Iris pigment epithelial cell (primary cell): ENCODE data around the gene NEUROG1.

Experiments used
- DNase-seq: peaks from one replicate; pipeline ENCODE4 v3.0.0-alpha.2; 2011; ENCODE audit warnings: low read depth

Gene NEUROG1

DNA sequence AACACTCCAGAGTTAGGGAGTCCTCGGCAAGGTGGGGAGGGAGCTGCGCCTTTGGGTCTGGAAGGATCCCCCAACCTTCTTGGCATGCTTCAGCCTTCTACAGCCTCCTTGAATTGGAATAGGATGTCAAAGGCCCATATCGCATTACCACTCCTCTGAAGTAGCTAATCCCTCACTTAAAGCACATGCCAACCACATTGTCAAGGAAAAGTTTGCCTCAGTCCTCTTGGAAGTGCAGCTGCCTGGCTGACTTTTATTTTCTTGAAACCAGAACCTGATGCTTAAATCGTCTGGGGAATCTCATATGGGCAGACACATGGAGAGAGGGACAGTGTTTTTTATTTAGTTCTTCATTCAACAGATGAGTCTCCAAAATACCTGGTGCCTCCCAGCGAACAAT lies 28.6 kb upstream of the NEUROG1 start:
- DNase-seq: no peak

DNA sequence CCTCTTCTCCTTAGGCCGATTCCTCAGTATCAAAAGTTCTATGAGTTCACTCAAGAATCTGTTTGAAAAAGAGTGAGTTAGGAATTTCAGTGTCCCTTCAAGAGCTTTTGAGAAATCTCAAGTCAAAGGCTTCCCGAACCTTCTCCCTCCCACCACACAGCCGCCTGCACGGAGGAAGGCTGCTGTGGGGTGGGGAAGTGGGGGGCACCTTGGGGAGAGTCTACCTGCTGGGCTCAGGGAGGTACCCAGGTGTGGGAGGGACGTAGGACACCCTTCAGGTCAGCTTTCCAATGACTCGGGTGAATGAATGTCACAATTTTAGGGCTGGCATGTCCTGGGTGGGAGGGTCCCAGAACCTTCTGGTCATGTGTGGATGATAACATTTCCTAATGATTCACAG lies 25.5 kb upstream of the NEUROG1 start:
- no peak for DNase-seq

DNA sequence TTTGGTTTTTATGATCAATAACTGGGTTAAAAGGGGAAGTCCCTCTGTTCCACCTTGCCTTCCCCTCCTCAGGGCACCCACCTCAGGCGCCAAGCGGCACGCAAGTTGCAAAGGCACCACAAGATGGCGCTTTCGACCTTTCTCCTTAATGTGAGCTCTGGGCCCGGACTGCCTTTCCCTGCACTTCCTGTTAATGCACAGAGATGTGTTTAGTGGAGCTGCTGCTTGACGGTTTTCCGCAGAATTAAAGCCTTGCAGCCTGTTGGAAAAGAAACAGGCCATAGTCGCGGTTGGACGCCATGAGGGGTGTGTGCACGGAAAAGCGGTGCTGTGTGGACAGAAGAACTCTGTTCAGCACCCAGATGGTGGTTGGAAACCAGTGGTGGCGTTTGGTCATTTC lies 25.1 kb upstream of the NEUROG1 start:
- DNase-seq: peak; percentile 71

DNA sequence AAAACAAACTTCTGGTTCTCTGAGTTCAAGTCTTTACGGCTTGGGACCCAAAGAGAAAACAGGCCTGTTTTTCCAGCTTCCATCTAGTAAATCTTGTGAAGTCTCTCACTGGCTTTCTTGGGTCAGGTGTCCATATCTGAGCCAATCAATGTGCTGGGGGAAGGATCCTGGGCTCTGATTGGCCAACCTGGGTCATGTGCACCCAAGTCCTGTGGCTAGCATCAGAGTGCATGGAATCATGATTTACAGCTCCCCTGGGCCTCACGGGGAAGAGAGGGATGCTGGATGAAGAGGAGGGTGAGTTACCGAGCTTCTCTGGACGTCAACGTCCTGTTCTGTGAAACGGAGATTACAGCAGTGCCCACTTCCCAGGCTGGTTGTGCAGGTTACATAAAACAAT lies 23.6 kb upstream of the NEUROG1 start:
- DNase-seq: peak; percentile 32

DNA sequence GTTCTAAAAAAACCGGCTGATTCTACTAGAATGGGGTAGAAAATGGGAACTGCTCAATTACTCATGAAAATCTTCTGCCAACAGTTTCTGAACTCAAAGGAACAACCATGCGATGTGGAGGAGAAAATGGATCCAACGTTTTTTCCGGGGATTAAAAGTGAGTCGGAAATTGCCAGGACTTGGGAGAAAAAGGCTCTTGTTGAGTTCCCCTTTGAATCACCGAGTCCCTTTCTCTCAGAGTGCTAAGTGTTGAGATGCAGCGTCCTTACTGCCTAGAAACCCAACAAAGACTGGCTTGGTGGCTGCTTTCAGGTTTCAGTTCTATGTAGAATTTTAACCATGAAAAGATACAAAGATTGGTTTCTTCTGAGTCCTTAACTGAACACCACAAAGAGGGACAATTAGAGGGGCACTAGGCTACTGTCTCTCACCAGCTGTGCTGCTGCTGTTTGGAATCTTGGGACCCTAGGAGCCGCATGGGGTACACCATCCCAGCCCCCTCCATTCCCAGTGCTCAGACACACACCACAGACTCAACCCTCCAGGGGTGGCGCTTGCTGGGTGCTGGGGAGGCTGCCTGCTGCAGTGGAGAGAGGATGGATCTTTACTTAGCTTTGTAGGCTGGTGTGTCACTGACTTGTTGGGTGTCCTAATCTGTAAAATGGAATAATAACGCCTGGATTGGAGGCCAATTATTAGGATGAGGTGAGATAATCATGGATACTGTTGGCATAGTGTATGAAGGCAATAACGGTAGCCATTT lies 21.5 kb upstream of the NEUROG1 start:
- DNase-seq: no peak

DNA sequence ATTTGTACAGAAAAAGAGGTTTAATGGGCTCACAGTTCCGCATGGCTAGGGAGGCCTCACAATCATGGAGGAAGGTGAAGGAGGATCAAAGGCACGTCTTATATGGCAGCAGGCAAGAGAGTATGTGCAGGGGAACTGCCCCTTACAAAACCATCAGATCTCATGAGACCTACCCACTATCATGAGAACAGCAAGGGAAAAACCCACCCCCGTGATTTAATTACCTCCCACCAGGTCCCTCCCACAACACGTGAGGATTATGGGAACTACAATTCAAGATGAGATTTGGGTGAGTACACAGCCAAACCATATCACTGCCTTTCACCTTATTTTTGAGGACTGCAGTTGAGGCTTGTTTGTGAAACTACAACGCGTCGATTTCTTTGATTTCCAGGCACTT lies 20.9 kb upstream of the NEUROG1 start:
- DNase-seq: no peak

DNA sequence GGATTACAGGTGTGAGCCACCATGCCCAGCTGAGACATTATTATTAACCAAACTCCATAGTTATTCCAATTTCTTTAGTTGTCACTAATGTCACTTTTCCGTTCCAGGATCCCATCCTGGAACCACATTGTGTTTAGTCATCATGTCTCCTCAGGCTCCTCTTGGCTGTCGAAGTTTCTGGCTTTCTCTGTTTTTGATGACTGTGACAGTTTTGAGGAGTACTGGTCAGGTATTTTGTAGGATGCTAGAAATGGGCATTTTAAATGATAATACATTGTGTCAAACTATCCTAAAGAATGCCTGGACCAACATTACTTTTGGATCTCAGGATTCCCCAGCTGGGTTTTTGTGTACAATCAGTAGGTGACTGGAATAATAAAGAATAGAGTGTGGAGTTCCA lies 19.8 kb upstream of the NEUROG1 start:
- DNase-seq: no peak

DNA sequence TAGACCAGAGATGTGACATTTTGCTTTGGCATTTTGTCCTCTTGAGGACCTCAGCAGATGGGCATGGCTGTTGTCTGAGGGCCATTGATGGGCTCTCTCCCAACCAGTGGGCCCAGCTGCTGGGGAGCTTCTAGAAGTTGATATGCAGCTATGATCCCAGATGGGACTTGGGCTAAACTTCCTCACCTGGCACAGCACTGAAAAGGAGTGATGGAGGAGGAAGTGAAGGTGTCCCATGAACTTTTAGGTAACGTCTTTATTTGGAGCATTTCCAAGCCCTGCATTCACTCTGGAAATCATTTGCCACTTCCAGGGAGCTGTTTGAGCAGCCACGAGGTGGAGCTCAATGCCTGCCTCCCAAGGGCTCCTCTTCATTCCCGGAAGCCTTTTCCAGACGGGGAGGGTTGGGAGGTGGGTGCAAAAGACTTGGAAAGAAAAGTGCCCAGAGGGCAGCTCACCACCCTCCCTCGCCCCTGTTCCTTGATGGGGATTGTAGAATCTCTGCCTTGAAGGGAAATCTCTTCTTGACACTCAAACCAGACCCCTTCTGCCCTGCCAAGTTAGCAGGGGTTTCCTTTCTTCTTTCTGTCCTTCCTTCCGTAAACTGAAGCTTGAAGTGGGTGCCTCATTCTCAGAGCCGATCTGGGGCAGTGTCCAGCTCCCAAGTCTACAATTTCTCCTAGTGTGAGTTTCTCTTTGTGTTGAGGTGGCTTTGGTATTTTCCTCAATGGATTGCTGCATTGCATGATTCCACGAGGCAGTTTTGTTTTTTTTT lies 18.1 kb upstream of the NEUROG1 start:
- no peak for DNase-seq

DNA sequence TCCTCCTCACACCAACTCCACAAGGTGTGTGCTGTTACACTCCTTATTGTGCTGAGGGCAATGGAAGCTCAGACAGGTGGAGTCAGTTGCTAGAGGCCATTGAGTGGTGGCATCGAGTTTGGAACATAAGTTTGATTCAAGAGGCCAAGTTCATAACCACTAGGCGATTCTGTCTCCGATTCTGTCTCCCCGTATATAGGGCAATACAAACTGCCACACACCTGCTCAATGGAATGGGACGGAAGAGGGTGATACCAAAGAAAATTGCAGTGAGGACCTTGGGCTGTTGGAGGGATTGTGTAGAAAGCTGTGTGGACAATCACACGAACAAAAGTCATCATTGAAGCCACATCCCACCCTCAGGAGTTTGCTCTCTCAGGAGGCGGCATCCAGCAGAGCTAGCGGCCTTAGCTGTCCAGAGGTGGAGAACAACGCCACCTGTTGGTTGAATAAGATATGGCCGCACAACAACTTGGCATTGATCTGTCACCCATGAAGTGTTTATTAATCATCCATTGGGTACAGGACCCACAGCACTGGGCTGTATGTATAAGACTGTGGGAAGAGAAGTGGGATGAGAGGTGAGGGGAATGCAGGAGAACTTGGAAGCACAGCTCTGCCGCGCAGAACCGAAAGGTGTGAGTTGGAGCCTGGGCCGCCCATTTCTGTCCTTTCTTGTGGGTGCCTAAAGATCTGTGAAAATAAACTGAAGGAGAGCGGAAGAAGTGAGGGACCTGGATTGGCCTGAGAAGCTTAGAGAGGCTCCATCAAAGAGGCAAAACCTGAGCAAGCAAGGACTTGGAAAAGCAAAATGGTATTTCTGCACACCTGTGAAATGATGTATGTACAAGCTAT lies 16.1 kb upstream of the NEUROG1 start:
- peak; percentile 71 for DNase-seq

DNA sequence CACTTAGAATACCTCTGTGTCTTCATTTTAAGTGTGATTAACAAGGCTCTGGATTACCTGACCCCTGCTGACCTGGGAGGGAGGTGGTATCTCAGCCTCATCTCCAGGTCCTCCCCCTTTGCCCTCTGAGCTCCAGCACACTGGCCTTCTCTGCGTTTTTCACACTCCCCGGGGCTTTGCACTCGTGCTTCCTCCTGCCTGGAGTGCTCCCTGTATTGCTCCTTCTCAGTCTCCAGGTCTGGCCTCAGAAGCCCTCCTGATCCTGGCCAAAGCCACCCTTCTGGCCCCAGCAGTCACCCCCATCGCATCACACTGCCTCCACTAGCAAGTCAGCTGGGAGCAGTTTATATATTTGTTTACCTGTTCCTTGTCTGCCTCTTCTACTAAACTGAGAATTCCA lies 13.6 kb upstream of the NEUROG1 start:
- DNase-seq: no peak

DNA sequence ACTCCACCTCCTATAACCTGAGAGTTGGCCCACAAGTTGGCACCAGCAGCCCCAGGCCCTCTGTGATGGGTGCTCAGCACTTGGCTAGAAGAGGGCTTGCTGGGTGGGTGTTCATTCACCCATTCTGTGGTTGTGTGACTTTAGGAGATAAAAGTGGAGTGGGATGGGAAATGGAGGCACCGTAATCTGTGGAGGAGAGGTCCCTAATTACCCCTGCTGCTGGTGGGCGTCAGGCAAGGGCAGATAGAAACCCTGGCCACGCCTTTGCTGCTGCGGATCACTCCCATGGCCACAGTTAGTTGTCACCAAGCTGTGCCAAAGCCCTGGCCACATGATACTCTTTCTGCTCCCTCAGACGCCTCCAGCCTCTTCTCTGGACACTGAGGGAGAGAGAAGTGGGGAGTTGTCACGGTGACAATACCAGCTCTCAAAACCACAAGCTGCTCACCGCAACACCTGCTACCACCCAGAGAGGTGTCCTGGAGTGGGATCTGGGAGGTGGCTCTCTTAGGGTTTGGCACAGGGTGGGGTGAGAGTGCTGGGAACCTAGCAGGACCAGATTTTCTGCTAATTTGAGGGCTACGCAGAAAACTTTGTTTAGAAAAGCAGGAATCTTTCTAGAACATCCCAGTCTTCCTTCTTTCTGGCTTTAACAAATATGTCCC lies 12.0 kb upstream of the NEUROG1 start:
- no peak for DNase-seq

DNA sequence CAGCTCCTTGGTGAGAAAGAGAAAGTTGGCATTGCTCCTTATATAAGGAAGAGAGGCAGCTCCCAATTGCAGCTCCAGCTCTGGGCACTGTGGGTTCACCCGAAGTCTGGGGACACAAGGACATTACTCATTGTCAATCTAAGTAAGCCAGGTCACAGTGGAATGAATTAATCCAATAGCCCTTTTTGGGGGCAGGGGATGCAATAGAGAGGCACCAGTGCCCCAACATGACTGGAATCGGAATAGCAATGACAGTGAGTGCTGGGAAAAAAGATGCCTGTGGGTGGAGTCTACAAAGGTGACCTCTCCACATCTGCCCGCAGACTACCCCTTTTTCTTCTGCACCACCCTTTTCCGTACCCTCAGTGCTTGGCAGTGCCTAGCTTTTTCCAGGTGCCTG lies 11.1 kb upstream of the NEUROG1 start:
- no peak for DNase-seq

DNA sequence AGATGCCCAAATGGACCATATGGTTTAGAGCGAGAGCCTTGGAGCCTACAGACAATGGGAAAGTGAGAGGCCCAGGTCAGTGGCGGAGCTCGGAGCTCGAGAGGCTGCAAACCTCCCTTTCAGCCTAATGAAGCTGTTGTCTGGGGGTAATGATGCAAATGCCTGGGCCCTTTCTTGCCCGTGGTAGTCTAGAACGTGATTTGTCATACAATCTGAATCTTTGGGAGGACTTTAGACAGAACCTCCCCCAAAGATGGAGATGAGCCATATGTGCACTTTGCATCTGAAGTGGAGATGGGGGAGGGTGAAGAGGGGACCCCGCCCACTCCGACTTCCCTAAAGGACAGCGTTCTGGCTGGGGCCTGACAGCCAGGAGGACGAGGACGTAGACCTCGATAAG lies 10.3 kb upstream of the NEUROG1 start:
- DNase-seq: no peak

DNA sequence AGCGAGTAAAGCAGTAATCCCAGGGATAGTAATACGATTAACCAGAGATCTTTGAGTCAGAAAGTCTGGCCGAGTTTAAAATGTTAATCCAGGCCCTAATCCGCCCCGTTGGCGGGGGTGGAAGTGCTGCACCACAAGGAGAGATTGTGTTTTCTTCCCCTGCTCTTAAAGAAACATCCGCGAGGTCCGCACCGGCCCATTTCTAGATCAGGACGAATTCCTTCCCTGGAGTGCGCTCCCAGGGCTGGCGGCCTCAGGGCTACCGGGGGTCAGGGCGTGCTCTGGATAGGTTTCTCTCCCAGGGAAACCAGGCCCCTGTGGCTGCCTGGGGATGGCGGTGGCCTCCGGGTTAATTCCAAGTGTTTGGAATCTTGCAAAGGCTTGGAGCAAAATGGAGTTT lies 9.3 kb upstream of the NEUROG1 start:
- no peak for DNase-seq

DNA sequence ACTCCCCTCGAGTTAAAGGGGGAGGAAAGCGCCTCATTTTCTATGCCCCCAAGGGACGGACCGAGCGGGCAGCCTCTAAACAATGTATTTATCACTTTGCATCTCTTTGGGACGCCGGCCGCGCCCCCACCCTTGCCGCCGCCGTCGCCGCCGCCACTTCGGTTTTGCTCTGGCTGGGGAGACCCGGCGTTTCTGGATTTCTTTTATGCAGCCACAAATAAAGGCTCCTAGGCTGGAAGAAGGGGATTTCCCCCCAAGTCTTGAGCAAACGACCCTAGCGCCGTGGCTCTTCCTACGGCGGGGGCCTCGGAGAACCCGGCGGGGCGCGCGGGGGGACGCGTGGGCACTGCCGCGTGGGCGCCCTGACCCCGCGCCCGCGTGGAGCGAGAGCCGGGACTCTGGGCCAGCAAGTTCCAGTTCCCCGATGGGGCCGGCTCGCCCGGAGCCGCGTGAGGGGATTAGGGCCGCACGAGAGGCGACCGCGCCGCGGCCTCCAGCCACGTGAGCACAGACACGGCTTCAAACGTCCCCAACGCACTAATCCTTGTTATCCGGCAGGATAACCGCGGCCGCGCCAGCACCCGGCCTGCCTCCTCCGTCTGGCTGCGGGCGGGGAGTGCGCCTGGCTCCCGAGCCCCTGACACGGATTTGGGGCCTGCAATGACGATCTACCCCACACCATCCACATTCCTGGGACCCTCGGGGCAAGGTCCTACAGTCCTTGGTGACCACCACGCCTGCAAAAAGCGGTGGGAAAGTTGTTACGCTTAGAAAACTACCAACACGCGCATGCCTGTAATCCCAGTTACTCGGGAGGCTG lies 7.9 kb upstream of the NEUROG1 start:
- no peak for DNase-seq

DNA sequence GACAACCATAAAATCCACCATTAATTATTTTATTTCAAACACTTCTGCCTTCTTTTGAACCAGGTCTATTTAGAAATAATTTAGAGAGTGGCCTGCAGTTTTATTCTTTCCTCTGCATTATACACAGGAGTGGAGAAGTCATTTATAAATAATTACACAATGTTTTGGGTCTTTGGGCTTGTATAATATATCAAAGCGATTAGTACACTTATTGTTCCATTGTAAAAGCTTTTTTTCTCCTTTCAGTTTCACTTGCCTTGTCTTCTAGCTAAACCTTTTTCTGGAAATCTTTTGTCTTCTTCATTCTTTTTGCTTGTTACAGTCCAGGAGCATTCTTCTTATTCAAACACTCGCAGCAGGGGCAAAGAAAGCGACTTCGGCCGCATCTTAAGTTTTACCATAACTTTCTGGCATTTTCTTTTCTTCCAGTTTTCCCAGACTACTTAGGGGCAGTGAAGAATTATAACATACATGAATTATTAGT lies 7.3 kb upstream of the NEUROG1 start:
- DNase-seq: no peak

DNA sequence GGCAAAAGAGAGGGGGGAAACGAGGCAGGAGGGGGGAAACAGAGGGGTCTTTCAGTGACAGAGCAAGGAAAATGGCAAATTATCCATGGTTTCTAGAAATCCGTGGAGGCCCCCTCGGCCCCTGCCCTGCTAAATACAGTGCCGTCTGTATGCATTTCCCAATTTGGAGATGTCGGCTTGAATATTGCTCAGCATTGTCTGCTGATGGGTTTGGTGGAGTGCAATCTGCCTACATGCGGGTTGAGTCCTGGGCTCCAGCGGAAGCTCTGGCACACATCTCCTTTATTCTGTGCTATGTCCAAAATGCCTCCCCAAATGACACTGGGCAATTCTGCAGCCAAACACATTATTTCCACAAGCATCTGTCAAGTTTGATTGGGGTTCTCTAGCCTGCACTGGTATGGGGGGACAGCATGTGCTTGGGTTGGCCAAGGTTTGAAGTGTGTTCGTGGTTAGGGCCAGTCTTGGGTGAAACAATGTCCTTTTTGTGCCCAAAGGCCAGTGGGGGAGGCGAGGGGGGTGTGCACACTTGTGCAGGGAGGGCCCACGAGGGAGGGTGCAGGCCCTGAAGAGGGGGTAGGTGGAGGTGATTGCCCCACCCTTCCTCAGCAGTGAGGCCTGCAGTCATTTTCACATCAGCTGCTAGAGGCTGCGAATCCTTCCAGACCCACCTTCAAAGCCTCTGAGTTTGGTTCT lies 6.2 kb upstream of the NEUROG1 start:
- DNase-seq: no peak

DNA sequence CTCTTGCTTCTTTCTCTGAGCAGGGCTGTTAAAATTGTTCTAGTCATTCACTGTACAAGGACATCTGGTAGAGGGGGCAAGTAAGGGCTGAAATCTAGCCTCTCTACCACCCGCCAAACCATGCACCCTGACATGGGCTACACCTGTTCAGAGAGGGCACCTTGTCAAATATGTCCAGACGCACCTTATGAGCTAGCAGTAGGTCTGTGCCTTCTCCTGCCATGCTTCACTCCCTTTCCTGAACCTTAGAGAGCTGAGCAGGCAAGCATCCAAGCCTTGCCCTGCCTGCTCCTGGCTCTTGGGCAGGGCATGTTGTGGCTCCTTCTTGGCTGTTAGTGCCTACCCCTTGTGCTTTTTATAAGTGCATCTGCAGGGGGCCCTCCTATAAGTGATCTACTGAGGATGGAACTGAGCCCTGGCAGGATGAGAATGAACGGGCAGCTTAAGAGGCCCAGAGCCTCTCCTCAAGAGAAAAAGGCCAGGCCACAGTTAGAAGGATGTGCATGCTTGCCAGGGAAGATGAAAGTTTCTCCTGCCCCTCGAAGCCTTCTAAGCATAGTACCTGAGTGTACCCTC lies 3.8 kb upstream of the NEUROG1 start:
- no peak for DNase-seq

DNA sequence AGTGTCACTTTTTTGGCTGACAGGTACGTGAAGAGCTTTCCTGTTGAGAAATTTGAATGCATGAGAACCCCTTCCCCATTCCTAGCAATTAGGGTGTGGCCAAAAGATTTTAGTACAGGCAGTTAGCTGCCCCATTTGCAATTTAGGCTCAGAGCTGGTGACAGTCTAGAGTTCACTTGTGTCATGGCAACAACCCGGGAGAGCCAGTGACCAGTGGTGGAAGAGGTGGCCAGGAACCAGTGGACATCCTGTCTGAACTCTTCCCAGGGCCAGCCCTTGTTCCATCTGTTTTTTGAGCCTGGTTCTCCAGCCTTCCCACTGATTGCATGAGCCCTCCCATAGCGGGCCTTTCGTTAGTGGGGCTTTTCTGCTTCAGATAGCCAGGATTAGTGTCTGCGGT lies 2.5 kb upstream of the NEUROG1 start:
- no peak for DNase-seq

DNA sequence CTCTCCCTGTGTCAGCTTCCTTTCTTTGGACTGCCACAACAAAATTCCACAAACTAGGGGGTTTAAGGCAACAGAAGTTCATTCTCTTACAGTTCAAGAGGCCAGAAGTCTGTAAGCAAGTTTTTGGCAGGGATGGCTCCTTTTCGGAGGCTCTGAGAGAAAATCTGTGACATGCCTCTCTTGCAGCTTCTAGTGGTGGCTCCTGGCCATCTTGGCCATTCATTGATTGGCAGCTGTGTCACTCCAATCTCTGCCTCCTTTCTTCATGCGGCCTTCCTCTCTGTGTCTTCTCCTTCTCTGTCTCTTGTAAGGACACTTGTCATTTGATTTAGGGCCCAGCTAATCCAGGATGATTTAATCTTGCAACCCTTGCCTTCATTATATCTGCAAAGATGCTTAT lies 2.0 kb upstream of the NEUROG1 start:
- no peak for DNase-seq
